SK-N-SH treated with all-trans-retinoic acid at 6 μM for 48 hours (cell line): ENCODE results near the gene TNS3.

ENCODE experiments used
- ATAC-seq: fragments of 200-7000 bp; cut with Tn5 transposase; 3 replicates; pipeline ENCODE4 v1.9.1; 2020; ENCODE audit warnings: mild to moderate bottlenecking, moderate library complexity
- ARNTL ChIP-seq: fragments of 450-650 bp; formaldehyde crosslinking; IDR thresholded peaks from 2 replicates; pipeline ENCODE4 v1.5.0; 2020; ENCODE audit warnings: low read depth, mild to moderate bottlenecking, moderate library complexity, borderline replicate concordance
- BACH2 ChIP-seq: fragments of 250-450 bp; sonication (Bioruptor Pico); IDR thresholded peaks from 2 replicates; pipeline ENCODE4 v1.9.0; 2021; ENCODE audit warnings: mild to moderate bottlenecking, borderline replicate concordance
- CSDC2 ChIP-seq: fragments of 250-450 bp; sonication (Bioruptor Pico); IDR thresholded peaks from 2 replicates; pipeline ENCODE4 v1.5.0; 2020; ENCODE audit warnings: mild to moderate bottlenecking, moderate library complexity
- ESRRG ChIP-seq: fragments of 250-450 bp; sonication (Bioruptor Pico); IDR thresholded peaks from 2 replicates; pipeline ENCODE4 v1.6.1; 2021; ENCODE audit warnings: mild to moderate bottlenecking
- GLIS3 ChIP-seq: fragments of 250-450 bp; sonication (Bioruptor Pico); IDR thresholded peaks from 2 replicates; pipeline ENCODE4 v1.5.0; 2020; ENCODE audit warnings: mild to moderate bottlenecking, moderate library complexity
- ISL1 ChIP-seq: fragments of 250-450 bp; sonication (Bioruptor Pico); IDR thresholded peaks from 2 replicates; pipeline ENCODE4 v2.1.2; 2022; ENCODE audit warnings: mild to moderate bottlenecking, moderate library complexity
- OSR1 ChIP-seq: fragments of 250-450 bp; sonication (Bioruptor Pico); IDR thresholded peaks from 2 replicates; pipeline ENCODE4 v1.8.0; 2022; ENCODE audit warnings: moderate library complexity, mild to moderate bottlenecking, inconsistent platforms
- PPARA ChIP-seq: fragments of 250-450 bp; sonication (Bioruptor Pico); IDR thresholded peaks from 2 replicates; pipeline ENCODE4 v1.5.0; 2020; ENCODE audit warnings: mild to moderate bottlenecking, borderline replicate concordance
- RARB ChIP-seq: fragments of 250-450 bp; sonication (Bioruptor Pico); IDR thresholded peaks from 2 replicates; pipeline ENCODE4 v1.8.0; 2021; ENCODE audit warnings: mild to moderate bottlenecking, moderate library complexity
- SNAI2 ChIP-seq: fragments of 250-450 bp; sonication (Bioruptor Pico); IDR thresholded peaks from 2 replicates; pipeline ENCODE4 v1.5.0; 2020; ENCODE audit warnings: mild to moderate bottlenecking, moderate library complexity
- TOX ChIP-seq: fragments of 250-450 bp; sonication (Bioruptor Pico); IDR thresholded peaks from 2 replicates; pipeline ENCODE4 v1.8.0; 2021; ENCODE audit warnings: mild to moderate bottlenecking, moderate library complexity, borderline replicate concordance
- ZFP30 ChIP-seq: fragments of 450-650 bp; formaldehyde crosslinking; IDR thresholded peaks from 2 replicates; pipeline ENCODE4 v1.5.0; 2022; ENCODE audit warnings: mild to moderate bottlenecking, moderate library complexity
- ZNF565 ChIP-seq: fragments of 450-650 bp; formaldehyde crosslinking; conservative IDR thresholded peaks from 2 replicates; pipeline ENCODE4 v1.5.0; 2020; ENCODE audit warnings: low read depth, mild to moderate bottlenecking, moderate library complexity
- ZNF70 ChIP-seq: fragments of 450-650 bp; formaldehyde crosslinking; IDR thresholded peaks from 2 replicates; pipeline ENCODE4 v1.5.0; 2020; ENCODE audit warnings: mild to moderate bottlenecking, moderate library complexity
- ZNF8 ChIP-seq: fragments of 450-650 bp; formaldehyde crosslinking; IDR thresholded peaks from 2 replicates; pipeline ENCODE4 v1.5.0; 2020; ENCODE audit warnings: mild to moderate bottlenecking, moderate library complexity
- TF ChIP-seq, protein P1 (sequence below): fragments of 250-450 bp; sonication (Bioruptor Pico); IDR thresholded peaks from 2 replicates; pipeline ENCODE4 v1.8.0; 2020; ENCODE audit warnings: mild to moderate bottlenecking, moderate library complexity, borderline replicate concordance
- TF ChIP-seq, protein P2 (sequence below): fragments of 250-450 bp; sonication (Bioruptor Pico); IDR thresholded peaks from 2 replicates; pipeline ENCODE4 v1.5.1; 2020; ENCODE audit warnings: low read depth, mild to moderate bottlenecking, moderate library complexity
- TF ChIP-seq, protein P3 (sequence below): fragments of 250-450 bp; sonication (Bioruptor Pico); IDR thresholded peaks from 2 replicates; pipeline ENCODE4 v1.8.0; 2021; ENCODE audit warnings: low read depth, mild to moderate bottlenecking, moderate library complexity, borderline replicate concordance
- TF ChIP-seq, protein P4 (sequence below): fragments of 250-450 bp; sonication (Bioruptor Pico); IDR thresholded peaks from 2 replicates; pipeline ENCODE4 v1.5.0; 2020; ENCODE audit warnings: mild to moderate bottlenecking, moderate library complexity
- TF ChIP-seq, protein P5 (sequence below): fragments of 250-450 bp; sonication (Bioruptor Pico); IDR thresholded peaks from 2 replicates; pipeline ENCODE4 v1.5.1; 2021; ENCODE audit warnings: mild to moderate bottlenecking, moderate library complexity

The TNS3 gene

DNA sequence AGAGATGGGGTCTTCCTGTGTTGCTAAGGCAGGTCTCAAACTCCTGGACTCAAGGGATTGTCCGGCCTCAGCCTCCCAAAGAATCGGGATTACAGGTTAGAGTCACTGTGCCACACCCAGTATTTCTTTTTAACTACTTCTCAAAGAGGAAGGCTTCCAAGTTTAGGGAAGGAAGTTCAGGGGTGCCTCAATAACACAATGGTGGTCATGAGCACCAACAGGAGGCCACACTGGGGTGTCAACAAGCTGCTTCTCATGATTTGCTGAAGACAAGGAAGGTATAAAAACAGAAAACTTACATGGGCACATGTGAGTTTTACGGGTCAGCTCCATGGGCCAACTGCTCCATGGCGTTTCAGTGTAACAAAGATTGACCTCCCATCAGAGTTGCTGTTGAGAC is 160.5 kb downstream of the TNS3 start (continued):
- TF ChIP-seq, protein P1, sequence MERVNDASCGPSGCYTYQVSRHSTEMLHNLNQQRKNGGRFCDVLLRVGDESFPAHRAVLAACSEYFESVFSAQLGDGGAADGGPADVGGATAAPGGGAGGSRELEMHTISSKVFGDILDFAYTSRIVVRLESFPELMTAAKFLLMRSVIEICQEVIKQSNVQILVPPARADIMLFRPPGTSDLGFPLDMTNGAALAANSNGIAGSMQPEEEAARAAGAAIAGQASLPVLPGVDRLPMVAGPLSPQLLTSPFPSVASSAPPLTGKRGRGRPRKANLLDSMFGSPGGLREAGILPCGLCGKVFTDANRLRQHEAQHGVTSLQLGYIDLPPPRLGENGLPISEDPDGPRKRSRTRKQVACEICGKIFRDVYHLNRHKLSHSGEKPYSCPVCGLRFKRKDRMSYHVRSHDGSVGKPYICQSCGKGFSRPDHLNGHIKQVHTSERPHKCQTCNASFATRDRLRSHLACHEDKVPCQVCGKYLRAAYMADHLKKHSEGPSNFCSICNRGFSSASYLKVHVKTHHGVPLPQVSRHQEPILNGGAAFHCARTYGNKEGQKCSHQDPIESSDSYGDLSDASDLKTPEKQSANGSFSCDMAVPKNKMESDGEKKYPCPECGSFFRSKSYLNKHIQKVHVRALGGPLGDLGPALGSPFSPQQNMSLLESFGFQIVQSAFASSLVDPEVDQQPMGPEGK (CRISPR knock-in tag), result no peak
- TF ChIP-seq ESRRG (CRISPR knock-in tag), result no peak
- no peak for TF ChIP-seq ARNTL
- TF ChIP-seq RARB, result no peak
- TF ChIP-seq ZNF565 (CRISPR knock-in tag), result no peak
- TF ChIP-seq SNAI2 (CRISPR knock-in tag), result no peak
- TF ChIP-seq OSR1, result no peak
- no peak for TF ChIP-seq TOX (CRISPR knock-in tag)
- TF ChIP-seq ZNF8 (CRISPR knock-in tag), result no peak
- TF ChIP-seq, protein P2, sequence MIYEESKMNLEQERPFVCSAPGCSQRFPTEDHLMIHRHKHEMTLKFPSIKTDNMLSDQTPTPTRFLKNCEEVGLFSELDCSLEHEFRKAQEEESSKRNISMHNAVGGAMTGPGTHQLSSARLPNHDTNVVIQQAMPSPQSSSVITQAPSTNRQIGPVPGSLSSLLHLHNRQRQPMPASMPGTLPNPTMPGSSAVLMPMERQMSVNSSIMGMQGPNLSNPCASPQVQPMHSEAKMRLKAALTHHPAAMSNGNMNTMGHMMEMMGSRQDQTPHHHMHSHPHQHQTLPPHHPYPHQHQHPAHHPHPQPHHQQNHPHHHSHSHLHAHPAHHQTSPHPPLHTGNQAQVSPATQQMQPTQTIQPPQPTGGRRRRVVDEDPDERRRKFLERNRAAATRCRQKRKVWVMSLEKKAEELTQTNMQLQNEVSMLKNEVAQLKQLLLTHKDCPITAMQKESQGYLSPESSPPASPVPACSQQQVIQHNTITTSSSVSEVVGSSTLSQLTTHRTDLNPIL (CRISPR knock-in tag), result no peak
- no peak for TF ChIP-seq PPARA (CRISPR knock-in tag)
- TF ChIP-seq, all 23 proteins: peak for 0

DNA sequence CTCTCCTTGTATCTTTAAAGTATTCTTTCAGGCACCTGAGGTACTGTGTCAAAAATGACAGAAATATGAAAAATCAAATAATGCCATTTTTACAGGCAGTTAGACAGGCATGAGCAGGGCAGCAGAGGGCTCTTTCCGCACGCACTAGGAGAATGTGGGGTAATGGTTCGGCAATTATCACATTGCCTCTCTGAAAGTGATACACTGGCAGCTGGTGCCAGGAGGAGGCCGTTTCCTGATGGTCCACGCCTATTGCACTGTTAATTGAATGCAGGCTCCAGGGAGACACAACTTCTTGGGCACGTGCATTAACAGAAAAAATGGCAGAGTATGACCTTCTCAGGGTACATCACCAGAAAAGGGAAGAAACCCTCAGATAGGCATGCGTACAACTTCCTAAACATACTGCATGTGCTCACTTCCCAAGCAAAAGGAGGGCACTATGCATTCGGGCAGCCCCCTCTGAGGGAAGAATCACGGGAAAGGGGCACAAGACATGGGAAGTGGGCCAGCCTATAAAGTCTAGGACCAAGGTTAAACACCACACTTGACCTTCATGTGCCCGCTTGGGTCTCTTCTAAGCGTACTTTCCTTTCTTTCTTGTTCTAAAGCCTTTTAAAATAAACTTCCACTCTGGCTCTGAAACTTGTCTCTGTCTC is 161.7 kb downstream of the TNS3 start:
- ATAC-seq, result no peak
- TF ChIP-seq, protein P3, sequence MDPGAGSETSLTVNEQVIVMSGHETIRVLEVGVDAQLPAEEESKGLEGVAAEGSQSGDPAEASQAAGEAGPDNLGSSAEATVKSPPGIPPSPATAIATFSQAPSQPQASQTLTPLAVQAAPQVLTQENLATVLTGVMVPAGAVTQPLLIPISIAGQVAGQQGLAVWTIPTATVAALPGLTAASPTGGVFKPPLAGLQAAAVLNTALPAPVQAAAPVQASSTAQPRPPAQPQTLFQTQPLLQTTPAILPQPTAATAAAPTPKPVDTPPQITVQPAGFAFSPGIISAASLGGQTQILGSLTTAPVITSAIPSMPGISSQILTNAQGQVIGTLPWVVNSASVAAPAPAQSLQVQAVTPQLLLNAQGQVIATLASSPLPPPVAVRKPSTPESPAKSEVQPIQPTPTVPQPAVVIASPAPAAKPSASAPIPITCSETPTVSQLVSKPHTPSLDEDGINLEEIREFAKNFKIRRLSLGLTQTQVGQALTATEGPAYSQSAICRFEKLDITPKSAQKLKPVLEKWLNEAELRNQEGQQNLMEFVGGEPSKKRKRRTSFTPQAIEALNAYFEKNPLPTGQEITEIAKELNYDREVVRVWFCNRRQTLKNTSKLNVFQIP (CRISPR knock-in tag), result no peak
- TF ChIP-seq, protein P4, sequence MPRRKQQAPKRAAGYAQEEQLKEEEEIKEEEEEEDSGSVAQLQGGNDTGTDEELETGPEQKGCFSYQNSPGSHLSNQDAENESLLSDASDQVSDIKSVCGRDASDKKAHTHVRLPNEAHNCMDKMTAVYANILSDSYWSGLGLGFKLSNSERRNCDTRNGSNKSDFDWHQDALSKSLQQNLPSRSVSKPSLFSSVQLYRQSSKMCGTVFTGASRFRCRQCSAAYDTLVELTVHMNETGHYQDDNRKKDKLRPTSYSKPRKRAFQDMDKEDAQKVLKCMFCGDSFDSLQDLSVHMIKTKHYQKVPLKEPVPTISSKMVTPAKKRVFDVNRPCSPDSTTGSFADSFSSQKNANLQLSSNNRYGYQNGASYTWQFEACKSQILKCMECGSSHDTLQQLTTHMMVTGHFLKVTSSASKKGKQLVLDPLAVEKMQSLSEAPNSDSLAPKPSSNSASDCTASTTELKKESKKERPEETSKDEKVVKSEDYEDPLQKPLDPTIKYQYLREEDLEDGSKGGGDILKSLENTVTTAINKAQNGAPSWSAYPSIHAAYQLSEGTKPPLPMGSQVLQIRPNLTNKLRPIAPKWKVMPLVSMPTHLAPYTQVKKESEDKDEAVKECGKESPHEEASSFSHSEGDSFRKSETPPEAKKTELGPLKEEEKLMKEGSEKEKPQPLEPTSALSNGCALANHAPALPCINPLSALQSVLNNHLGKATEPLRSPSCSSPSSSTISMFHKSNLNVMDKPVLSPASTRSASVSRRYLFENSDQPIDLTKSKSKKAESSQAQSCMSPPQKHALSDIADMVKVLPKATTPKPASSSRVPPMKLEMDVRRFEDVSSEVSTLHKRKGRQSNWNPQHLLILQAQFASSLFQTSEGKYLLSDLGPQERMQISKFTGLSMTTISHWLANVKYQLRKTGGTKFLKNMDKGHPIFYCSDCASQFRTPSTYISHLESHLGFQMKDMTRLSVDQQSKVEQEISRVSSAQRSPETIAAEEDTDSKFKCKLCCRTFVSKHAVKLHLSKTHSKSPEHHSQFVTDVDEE (CRISPR knock-in tag), result no peak
- TF ChIP-seq CSDC2 (CRISPR knock-in tag) (no peak), TOX (CRISPR knock-in tag) (no peak), RARB (no peak), ZFP30 (CRISPR knock-in tag) (no peak), GLIS3 (CRISPR knock-in tag) (no peak), ARNTL (no peak), BACH2 (CRISPR knock-in tag) (no peak), ZNF8 (CRISPR knock-in tag) (no peak), PPARA (CRISPR knock-in tag) (no peak), SNAI2 (CRISPR knock-in tag) (no peak), ESRRG (CRISPR knock-in tag) (no peak), OSR1 (no peak), ZNF70 (CRISPR knock-in tag) (no peak)
- TF ChIP-seq, protein P5, sequence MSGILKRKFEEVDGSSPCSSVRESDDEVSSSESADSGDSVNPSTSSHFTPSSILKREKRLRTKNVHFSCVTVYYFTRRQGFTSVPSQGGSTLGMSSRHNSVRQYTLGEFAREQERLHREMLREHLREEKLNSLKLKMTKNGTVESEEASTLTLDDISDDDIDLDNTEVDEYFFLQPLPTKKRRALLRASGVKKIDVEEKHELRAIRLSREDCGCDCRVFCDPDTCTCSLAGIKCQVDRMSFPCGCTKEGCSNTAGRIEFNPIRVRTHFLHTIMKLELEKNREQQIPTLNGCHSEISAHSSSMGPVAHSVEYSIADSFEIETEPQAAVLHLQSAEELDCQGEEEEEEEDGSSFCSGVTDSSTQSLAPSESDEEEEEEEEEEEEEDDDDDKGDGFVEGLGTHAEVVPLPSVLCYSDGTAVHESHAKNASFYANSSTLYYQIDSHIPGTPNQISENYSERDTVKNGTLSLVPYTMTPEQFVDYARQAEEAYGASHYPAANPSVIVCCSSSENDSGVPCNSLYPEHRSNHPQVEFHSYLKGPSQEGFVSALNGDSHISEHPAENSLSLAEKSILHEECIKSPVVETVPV (CRISPR knock-in tag), result no peak

DNA sequence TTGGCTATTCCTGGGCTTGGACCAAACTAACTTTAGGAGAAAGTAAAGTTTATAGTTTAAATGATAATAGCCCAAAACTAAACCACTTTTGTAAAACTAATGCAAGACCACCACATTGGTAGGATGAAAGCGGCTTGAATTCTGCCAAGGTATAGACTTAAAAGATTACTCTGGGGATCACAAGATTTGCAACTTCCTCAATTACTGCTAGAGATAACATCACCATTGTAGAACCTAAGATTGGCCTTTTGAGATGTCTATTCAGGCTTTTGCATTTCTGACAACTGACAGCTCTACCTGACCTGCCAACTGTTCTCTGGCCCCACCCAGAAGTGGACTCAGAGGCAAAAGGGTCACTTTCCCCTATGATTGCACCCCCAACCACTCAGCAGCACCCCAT is 162.4 kb downstream of the TNS3 start:
- ATAC-seq, result no peak
- no peak for TF ChIP-seq BACH2 (CRISPR knock-in tag)
- TF ChIP-seq ISL1 (CRISPR knock-in tag), result no peak
- TF ChIP-seq, protein P3 (CRISPR knock-in tag), result no peak
- no peak for TF ChIP-seq RARB
- TF ChIP-seq CSDC2 (CRISPR knock-in tag), result no peak
- no peak for TF ChIP-seq ESRRG (CRISPR knock-in tag)
- no peak for TF ChIP-seq GLIS3 (CRISPR knock-in tag)
- no peak for TF ChIP-seq ZFP30 (CRISPR knock-in tag)
- TF ChIP-seq, protein P4 (CRISPR knock-in tag), result no peak
- no peak for TF ChIP-seq OSR1
- TF ChIP-seq ZNF565 (CRISPR knock-in tag), result no peak
